Right atrium auricular region (tissue), 2 donors: ENCODE measurements around the gene CLRN3. TPM values are rescaled to one million over a fixed set of nuclear protein-coding genes. Genes with fewer than 3 reads are reported as not detected.

Experiments
- DNase-seq: peaks from one replicate; pipeline ENCODE4 v3.0.0-alpha.2; 2019; ENCODE audit warnings: low spot score
- H3K27ac ChIP-seq, 2 donors: fragments of 200-600 bp; sonication (generic); 1 replicate in 1 of 2; 2 replicates in 1 of 2; pipeline ENCODE4 v1.5.1; 2016 to 2019
- H3K27me3 ChIP-seq, 2 donors: fragments of 200-600 bp; sonication (generic); one replicate each; pipeline versions ENCODE4 v1.5.1 to v1.6.0; 2017 to 2019
- H3K36me3 ChIP-seq: fragments of 200-600 bp; sonication (generic); one replicate; pipeline ENCODE4 v1.5.1; 2016
- H3K4me1 ChIP-seq, 2 donors: fragments of 200-600 bp; sonication (generic); one replicate each; pipeline versions ENCODE4 v1.5.1 to v1.6.0; 2017 to 2019
- H3K4me3 ChIP-seq, 2 donors: fragments of 200-600 bp; sonication (generic); 1 replicate in 1 of 2; 2 replicates in 1 of 2; pipeline ENCODE4 v1.5.1; 2017 to 2019; ENCODE audit warnings: mild to moderate bottlenecking in 1 of 2, moderate library complexity in 1 of 2
- H3K9me3 ChIP-seq, 2 donors: fragments of 200-600 bp; sonication (generic); one replicate each; pipeline ENCODE4 v1.5.1; 2019
- total RNA-seq, 2 donors: library from RNA; depleted of rRNA; stranded (reverse); fragments of >200 nt; gene quantifications; one replicate each; pipeline ENCODE4 v1.1.0, GENCODE V29; 2016
- TF ChIP-seq, protein P1 (sequence below), 2 donors: fragments of 200-600 bp; sonication (generic); IDR thresholded peaks; one replicate each; pipeline ENCODE4 v1.5.1; 2019; ENCODE audit warnings: antibody characterized with exemption in 2 of 2

Gene CLRN3
- total RNA-seq, 2 donors from 2014 or later, result not detected

GRCh38 chr10:127890216-127890615 lies 2.5 kb downstream of the CLRN3 start:
- no peak for DNase-seq
- no peaks in the 10 kb centered on the region for H3K27me3 ChIP-seq
- H3K27ac ChIP-seq, result no peak overlapping the region
- no peaks in the 10 kb centered on the region for H3K36me3 ChIP-seq
- H3K9me3 ChIP-seq, result no peaks in the 10 kb centered on the region
- H3K4me3 ChIP-seq, result no peak overlapping the region
- TF ChIP-seq, protein P1, sequence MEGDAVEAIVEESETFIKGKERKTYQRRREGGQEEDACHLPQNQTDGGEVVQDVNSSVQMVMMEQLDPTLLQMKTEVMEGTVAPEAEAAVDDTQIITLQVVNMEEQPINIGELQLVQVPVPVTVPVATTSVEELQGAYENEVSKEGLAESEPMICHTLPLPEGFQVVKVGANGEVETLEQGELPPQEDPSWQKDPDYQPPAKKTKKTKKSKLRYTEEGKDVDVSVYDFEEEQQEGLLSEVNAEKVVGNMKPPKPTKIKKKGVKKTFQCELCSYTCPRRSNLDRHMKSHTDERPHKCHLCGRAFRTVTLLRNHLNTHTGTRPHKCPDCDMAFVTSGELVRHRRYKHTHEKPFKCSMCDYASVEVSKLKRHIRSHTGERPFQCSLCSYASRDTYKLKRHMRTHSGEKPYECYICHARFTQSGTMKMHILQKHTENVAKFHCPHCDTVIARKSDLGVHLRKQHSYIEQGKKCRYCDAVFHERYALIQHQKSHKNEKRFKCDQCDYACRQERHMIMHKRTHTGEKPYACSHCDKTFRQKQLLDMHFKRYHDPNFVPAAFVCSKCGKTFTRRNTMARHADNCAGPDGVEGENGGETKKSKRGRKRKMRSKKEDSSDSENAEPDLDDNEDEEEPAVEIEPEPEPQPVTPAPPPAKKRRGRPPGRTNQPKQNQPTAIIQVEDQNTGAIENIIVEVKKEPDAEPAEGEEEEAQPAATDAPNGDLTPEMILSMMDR (IDR thresholded peaks at IDR 0.05), result no peak
- H3K4me1 ChIP-seq, result no peaks in the 10 kb centered on the region

- Histone ChIP-seq H3K4me3 (no peak overlapping the region), H3K27me3 (no peaks in the 10 kb centered on the region), H3K36me3 (no peaks in the 10 kb centered on the region), H3K9me3 (no peaks in the 10 kb centered on the region), H3K4me1 (no peaks in the 10 kb centered on the region), H3K27ac (peak overlapping the region in 1 of 2 donors; percentile 16)
- no peak for DNase-seq
- TF ChIP-seq, protein P1 (IDR thresholded peaks at IDR 0.05), result no peak
Observed at GRCh38 chr10:127889605-127890195, 3.0 kb downstream of the CLRN3 start.

DNA sequence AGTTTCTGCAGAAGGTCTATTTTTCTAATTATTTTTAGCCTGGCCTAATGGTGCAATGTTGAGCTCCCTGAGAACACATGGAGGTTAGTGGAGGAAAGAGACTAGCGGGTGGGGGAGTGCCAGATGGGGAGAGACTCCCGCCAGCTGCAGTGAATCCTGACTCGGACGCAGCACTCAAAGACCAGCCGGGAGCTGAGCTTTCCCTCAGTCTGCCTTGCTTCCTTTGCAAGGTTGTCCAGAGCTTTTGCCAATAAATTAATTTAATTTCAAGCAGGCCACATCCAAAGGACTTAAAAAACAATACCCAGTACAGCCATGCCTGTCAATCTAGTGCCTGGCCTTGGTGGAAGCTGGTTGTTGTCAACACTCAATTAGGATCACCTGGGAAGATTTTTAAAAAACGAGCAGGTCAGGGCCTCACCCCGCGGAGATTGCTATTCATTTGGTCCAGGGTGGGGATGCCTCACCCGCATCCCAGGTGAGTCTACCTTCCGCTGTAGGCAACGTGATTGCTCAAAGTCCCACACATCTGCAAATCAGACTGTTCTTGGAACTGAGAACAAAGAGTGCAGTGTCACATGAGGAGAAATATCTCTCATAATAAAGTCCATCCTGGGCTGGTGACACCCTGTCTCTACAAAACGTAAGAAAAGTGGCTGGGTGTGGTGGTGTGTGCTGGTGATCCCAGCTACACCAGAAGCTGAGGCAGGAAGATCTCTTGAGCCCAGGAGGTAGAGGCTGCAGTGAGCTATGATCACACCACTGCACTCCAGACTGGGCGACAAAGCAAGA lies 4.0 kb downstream of the CLRN3 start:
- peak overlapping the region in 1 of 2 donors; percentile 16 for H3K27ac ChIP-seq
- no peaks in the 10 kb centered on the region for H3K9me3 ChIP-seq
- DNase-seq, result no peak
- TF ChIP-seq, protein P1 (IDR thresholded peaks at IDR 0.05), result no peak
- H3K4me3 ChIP-seq, result no peak overlapping the region
- H3K4me1 ChIP-seq, result no peaks in the 10 kb centered on the region
- H3K27me3 ChIP-seq, result no peaks in the 10 kb centered on the region
- no peaks in the 10 kb centered on the region for H3K36me3 ChIP-seq

DNA sequence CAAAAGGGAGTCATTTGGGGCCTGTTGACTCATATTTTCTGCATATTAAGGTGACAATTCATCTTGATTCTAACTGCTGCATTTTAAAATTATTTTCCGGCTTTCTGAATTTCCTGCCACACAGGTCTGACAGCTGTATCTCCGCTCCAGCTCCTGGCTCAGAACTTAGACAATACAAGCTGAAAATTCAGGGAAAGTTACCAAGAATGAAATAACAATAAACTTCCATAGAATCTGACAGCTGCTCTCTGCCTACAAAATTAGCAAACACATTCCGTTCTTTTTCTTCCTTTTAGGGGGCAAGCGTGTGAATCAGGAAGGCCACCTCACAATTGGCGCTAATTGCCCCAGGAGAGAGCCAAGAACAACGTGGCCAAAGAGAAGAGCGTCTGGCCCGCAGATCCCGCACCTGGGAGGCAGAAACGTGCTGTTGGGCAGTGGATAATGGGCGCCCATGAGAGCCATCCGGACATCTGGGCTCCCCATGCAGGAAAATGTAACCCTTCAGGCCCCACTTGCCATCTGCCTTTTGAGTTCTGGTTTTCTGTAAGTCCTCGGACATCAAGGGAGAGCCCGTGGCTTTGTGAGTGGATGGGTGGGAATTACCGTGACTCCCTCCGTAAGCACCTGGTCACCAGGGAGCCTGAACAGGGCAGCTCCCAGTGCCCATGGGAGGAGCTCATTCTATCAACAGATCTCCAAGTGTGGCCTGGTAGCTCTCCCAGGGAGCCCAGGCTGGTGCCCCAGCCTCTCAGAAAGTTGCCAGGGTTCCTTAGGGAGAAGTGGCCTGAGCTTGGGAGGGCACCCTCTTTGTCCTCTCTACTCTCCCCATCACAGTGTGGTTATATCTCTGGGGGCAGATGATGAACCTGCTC lies 5.0 kb downstream of the CLRN3 start:
- no peaks in the 10 kb centered on the region for H3K27me3 ChIP-seq
- TF ChIP-seq, protein P1 (IDR thresholded peaks at IDR 0.05), result no peak
- H3K4me3 ChIP-seq, result no peak overlapping the region
- H3K27ac ChIP-seq, result no peak overlapping the region
- no peak for DNase-seq
- H3K36me3 ChIP-seq, result no peaks in the 10 kb centered on the region
- no peaks in the 10 kb centered on the region for H3K4me1 ChIP-seq
- H3K9me3 ChIP-seq, result no peaks in the 10 kb centered on the region

DNA sequence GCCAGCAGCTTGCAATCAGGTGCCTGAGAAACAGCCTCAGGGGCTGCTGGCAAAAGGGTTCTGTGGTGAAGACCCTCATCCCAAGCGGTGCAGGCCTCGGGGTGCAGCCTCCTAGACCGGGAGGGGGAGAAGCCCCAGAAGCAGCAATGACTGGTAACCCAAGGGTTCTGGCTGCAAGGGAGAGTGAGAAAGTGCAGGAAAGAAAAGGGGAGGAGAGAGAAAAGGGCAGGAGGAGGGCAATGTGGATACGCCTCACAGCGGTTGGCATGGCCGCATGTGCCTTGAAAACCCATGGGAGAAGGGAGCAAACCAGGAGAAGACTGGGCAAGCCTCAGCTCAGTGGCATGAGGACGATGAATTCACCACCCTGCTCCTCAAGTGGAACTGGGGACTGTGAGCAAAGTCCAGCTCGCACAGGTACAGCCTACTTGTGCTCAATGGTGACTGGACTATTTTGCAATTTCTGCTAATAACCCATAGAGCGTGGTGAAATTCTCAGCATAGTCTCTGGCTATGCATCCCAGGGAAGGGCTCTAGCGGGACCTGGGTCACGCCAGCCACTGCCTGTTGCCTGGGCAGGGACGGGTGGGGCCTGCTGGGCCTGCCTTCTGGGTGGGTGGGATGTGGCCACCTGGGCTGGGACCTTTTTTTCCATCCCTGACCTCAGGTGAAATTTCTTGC lies 6.2 kb downstream of the CLRN3 start:
- Histone ChIP-seq H3K9me3 (no peaks in the 10 kb centered on the region), H3K4me3 (no peak overlapping the region), H3K36me3 (no peaks in the 10 kb centered on the region), H3K4me1 (no peaks in the 10 kb centered on the region), H3K27me3 (no peaks in the 10 kb centered on the region), H3K27ac (no peak overlapping the region)
- no peak for DNase-seq
- TF ChIP-seq, protein P1 (IDR thresholded peaks at IDR 0.05), result no peak
